ENCODE measurements around the gene NFIA. TPM values are rescaled to one million over a fixed set of nuclear protein-coding genes. Genes with fewer than 3 reads are reported as not detected.

Gene NFIA
- total and polyA plus RNA-seq, 9 of the 15 experiments (the other 6 are each of a cell fraction or from before 2014, with no cell fraction given) = 5.3 to 24.9 (median 9.8) TPM

DNA sequence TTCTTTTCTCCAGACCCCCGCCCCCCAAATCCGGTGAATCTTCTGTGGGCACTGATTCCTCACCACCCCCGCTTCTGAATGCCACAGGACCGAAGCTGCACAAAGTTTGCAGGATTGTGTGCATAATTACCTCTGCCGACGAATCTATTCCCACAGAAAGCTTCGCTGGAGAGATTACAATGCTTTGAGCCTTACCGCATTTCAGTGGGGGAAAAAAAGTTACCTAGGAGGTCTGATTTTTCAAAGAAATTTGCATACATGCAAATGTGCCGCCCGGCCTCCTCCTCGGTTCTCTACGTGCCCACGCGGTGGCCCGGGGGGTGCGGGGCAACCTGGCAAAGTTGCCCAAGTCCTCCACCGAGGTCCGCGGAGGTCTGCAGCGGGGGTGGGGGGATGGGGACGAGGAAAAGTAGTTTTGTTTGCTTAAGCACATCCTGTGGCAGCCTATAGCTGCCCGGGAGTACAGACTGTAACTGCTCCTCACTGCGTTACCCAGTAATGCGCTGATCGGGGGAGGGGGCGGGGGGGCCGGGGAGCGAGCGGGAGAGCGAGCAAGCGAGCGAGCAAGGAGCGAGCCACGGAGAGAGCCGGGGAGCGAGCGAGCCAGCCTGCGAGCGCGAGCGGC, 563 bp upstream of the NFIA start (continued):
- peak; percentile 59; the same call in 1 of the 2 replicates for TF ChIP-seq MYNN (IDR thresholded peaks at IDR 0.05)
- TF ChIP-seq MYNN (CRISPR knock-in tag; IDR thresholded peaks at IDR 0.05) = no peak
- TF ChIP-seq MTF1 (CRISPR knock-in tag; IDR thresholded peaks at IDR 0.05; ENCODE audit: borderline replicate concordance) = no peak
- TF ChIP-seq ZNF384 (IDR thresholded peaks at IDR 0.05; ENCODE audit: low read depth, low read length) = 0 out of 2 replicates have a peak, but pooled peaks have one; percentile 26
- peak; percentile 29; the same call in 1 of the 2 replicates for TF ChIP-seq TEAD4 (IDR thresholded peaks at IDR 0.05; ENCODE audit: low read length)
- no peak for TF ChIP-seq TEAD4 (CRISPR knock-in tag; IDR thresholded peaks at IDR 0.05; ENCODE audit: borderline replicate concordance)
- no peak for TF ChIP-seq RBM39 (optimal IDR thresholded peaks at IDR 0.05; ENCODE audit: low read depth, low read length)
- TF ChIP-seq, protein P1, sequence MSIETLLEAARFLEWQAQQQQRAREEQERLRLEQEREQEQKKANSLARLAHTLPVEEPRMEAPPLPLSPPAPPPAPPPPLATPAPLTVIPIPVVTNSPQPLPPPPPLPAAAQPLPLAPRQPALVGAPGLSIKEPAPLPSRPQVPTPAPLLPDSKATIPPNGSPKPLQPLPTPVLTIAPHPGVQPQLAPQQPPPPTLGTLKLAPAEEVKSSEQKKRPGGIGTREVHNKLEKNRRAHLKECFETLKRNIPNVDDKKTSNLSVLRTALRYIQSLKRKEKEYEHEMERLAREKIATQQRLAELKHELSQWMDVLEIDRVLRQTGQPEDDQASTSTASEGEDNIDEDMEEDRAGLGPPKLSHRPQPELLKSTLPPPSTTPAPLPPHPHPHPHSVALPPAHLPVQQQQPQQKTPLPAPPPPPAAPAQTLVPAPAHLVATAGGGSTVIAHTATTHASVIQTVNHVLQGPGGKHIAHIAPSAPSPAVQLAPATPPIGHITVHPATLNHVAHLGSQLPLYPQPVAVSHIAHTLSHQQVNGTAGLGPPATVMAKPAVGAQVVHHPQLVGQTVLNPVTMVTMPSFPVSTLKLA (conservative IDR thresholded peaks at IDR 0.05) = peak in 1 of 2 experiments; percentile 24; a peak in 2 of 4 replicates
- no peak for TF ChIP-seq MXI1 (IDR thresholded peaks at IDR 0.05; ENCODE audit: low read depth, low read length)
- TF ChIP-seq, protein P2, sequence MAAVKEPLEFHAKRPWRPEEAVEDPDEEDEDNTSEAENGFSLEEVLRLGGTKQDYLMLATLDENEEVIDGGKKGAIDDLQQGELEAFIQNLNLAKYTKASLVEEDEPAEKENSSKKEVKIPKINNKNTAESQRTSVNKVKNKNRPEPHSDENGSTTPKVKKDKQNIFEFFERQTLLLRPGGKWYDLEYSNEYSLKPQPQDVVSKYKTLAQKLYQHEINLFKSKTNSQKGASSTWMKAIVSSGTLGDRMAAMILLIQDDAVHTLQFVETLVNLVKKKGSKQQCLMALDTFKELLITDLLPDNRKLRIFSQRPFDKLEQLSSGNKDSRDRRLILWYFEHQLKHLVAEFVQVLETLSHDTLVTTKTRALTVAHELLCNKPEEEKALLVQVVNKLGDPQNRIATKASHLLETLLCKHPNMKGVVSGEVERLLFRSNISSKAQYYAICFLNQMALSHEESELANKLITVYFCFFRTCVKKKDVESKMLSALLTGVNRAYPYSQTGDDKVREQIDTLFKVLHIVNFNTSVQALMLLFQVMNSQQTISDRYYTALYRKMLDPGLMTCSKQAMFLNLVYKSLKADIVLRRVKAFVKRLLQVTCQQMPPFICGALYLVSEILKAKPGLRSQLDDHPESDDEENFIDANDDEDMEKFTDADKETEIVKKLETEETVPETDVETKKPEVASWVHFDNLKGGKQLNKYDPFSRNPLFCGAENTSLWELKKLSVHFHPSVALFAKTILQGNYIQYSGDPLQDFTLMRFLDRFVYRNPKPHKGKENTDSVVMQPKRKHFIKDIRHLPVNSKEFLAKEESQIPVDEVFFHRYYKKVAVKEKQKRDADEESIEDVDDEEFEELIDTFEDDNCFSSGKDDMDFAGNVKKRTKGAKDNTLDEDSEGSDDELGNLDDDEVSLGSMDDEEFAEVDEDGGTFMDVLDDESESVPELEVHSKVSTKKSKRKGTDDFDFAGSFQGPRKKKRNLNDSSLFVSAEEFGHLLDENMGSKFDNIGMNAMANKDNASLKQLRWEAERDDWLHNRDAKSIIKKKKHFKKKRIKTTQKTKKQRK (IDR thresholded peaks at IDR 0.05; ENCODE audit: borderline replicate concordance, low read depth, low read length) = no peak
- peak; percentile 36; the same call in 1 of the 2 replicates for TF ChIP-seq CBFA2T3 (IDR thresholded peaks at IDR 0.05)
- TF ChIP-seq ZNF740 (CRISPR knock-in tag; IDR thresholded peaks at IDR 0.05) = no peak
- TF ChIP-seq ZNF740 (tag; IDR thresholded peaks at IDR 0.05) = peak in 1 of 2 experiments; percentile 19; a peak in 1 of 4 replicates
- no peak for TF ChIP-seq FIP1L1 (IDR thresholded peaks at IDR 0.05; ENCODE audit: low read depth, low read length, poor library complexity, severe bottlenecking)
- no peak for TF ChIP-seq NR1H2 (CRISPR knock-in tag; IDR thresholded peaks at IDR 0.05)
- peak; percentile 57; the same call in 1 of the 2 replicates for TF ChIP-seq PHF21A (IDR thresholded peaks at IDR 0.05; ENCODE audit: borderline replicate concordance, low read depth)
- TF ChIP-seq, protein P3, sequence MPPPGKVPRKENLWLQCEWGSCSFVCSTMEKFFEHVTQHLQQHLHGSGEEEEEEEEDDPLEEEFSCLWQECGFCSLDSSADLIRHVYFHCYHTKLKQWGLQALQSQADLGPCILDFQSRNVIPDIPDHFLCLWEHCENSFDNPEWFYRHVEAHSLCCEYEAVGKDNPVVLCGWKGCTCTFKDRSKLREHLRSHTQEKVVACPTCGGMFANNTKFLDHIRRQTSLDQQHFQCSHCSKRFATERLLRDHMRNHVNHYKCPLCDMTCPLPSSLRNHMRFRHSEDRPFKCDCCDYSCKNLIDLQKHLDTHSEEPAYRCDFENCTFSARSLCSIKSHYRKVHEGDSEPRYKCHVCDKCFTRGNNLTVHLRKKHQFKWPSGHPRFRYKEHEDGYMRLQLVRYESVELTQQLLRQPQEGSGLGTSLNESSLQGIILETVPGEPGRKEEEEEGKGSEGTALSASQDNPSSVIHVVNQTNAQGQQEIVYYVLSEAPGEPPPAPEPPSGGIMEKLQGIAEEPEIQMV (tag; conservative IDR thresholded peaks at IDR 0.05; ENCODE audit: low read depth) = 0 out of 2 replicates have a peak, but pooled peaks have one; percentile 31
- peak; percentile 81 for TF ChIP-seq EGR1 (conservative IDR thresholded peaks at IDR 0.05)
- TF ChIP-seq NCOA4 (IDR thresholded peaks at IDR 0.05; ENCODE audit: partially characterized antibody) = no peak
- 0 out of 2 replicates have a peak, but pooled peaks have one; percentile 44 for TF ChIP-seq HDAC2 (IDR thresholded peaks at IDR 0.05)
- 0 out of 2 replicates have a peak, but pooled peaks have one; percentile 33 for TF ChIP-seq POLR2H (tag; IDR thresholded peaks at IDR 0.05; ENCODE audit: low read depth)
